Neural progenitor cell (in vitro differentiated cells): ENCODE data around the gene BIRC5. TPM values are rescaled to one million over a fixed set of nuclear protein-coding genes. Genes with fewer than 3 reads are reported as not detected.

Experiments
- DNase-seq: peaks from one replicate; pipeline ENCODE4 v3.0.0-alpha.2; 2016; ENCODE audit warnings: low spot score
- H2AFZ ChIP-seq: fragments of 200-600 bp; sonication (generic); replicated peaks from 2 replicates; pipeline ENCODE4 v1.6.1; 2016; ENCODE audit warnings: antibody characterized with exemption
- H3F3A ChIP-seq: fragments of 200-600 bp; sonication (generic); 2 replicates; pipeline ENCODE4 v1.6.1; 2016; ENCODE audit warnings: antibody characterized with exemption, low read depth
- H3K27ac ChIP-seq: fragments of 200-600 bp; sonication (generic); 2 replicates; pipeline ENCODE4 v1.5.1; 2016; ENCODE audit warnings: mild to moderate bottlenecking
- H3K27me3 ChIP-seq: fragments of 200-600 bp; sonication (generic); 2 replicates; pipeline ENCODE4 v1.6.1; 2016; ENCODE audit warnings: mild to moderate bottlenecking, moderate library complexity
- H3K36me3 ChIP-seq: fragments of 200-600 bp; sonication (generic); 2 replicates; pipeline ENCODE4 v1.5.1; 2016
- H3K4me1 ChIP-seq: fragments of 200-600 bp; sonication (generic); 2 replicates; pipeline ENCODE4 v1.6.1; 2016; ENCODE audit warnings: mixed run types
- H3K4me2 ChIP-seq: fragments of 200-600 bp; sonication (generic); 2 replicates; pipeline ENCODE4 v1.6.1; 2016
- H3K4me3 ChIP-seq: fragments of 200-600 bp; sonication (generic); 2 replicates; pipeline ENCODE4 v1.5.1; 2016
- H3K79me2 ChIP-seq: fragments of 200-600 bp; sonication (generic); 2 replicates; pipeline ENCODE4 v1.6.1; 2016; ENCODE audit warnings: low read depth
- H3K9ac ChIP-seq: fragments of 200-600 bp; sonication (generic); 2 replicates; pipeline ENCODE4 v1.6.1; 2016
- H3K9me3 ChIP-seq: fragments of 200-600 bp; sonication (generic); 2 replicates; pipeline ENCODE4 v1.5.1; 2016; ENCODE audit warnings: low read depth
- H4K20me1 ChIP-seq: fragments of 200-600 bp; sonication (generic); 2 replicates; pipeline ENCODE4 v1.6.1; 2016; ENCODE audit warnings: low read depth
- H3K27ac Mint-ChIP-seq: 3 replicates; pipeline ENCODE4 v1.8.0; 2021; ENCODE audit warnings: mixed read lengths
- H3K27me3 Mint-ChIP-seq: 2 replicates; pipeline ENCODE4 v1.8.0; 2022; ENCODE audit warnings: low read depth, mild to moderate bottlenecking, inconsistent platforms, moderate library complexity, mixed read lengths; ENCODE audit not compliant: insufficient read depth
- H3K36me3 Mint-ChIP-seq: 3 replicates; pipeline ENCODE4 v1.8.0; 2021; ENCODE audit warnings: mixed read lengths
- H3K4me1 Mint-ChIP-seq: 3 replicates; pipeline ENCODE4 v1.8.0; 2021; ENCODE audit warnings: mixed read lengths
- H3K4me3 Mint-ChIP-seq: 3 replicates; pipeline ENCODE4 v1.8.0; 2021; ENCODE audit warnings: mild to moderate bottlenecking, moderate library complexity, mixed read lengths
- H3K9me3 Mint-ChIP-seq: 3 replicates; pipeline ENCODE4 v1.8.0; 2020; ENCODE audit warnings: mixed read lengths
- CTCF ChIP-seq: fragments of 200-600 bp; sonication (generic); IDR thresholded peaks from 2 replicates; pipeline ENCODE4 v1.5.1; 2017; ENCODE audit warnings: antibody characterized with exemption, mild to moderate bottlenecking
- EZH2 ChIP-seq: fragments of 200-600 bp; sonication (generic); IDR thresholded peaks from 2 replicates; pipeline ENCODE4 v1.6.1; 2017; ENCODE audit warnings: antibody characterized with exemption, mild to moderate bottlenecking, moderate library complexity
- EZH2phosphoT487 ChIP-seq: fragments of 200-600 bp; sonication (generic); IDR thresholded peaks from 2 replicates; pipeline ENCODE4 v1.6.1; 2017; ENCODE audit warnings: antibody characterized with exemption
- total RNA-seq: library from RNA; depleted of rRNA; stranded (reverse); fragments of >200 nt; gene quantifications from 2 replicates; pipeline ENCODE4 v1.2.3, GENCODE V29; 2015; ENCODE audit warnings: low replicate concordance

Gene BIRC5
- total RNA-seq, 1 donor from 2014 or later = 144 TPM

DNA sequence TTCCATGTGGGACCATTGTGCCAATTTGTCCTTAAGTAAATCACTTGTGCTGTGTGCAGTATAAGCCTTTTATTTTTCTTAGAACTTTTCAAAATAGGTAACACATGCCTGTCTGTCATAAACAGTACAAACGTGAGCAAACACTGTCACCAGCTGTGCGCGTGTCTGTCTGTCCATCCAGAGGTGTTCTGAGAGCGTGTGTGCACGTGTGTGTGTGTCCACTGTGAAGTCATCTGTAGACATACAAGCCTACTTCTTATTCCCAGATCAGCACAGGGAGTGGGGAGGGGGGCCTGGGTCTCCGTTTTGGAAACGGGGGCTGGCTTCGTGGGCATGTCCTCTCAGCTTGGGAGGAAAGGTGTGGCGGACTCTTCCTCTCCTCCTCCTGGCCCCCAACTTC is 26.8 kb downstream of the BIRC5 start:
- H3K4me1 Mint-ChIP-seq = peaks cover 7% of the 10 kb centered on the region
- no peaks in the 10 kb centered on the region for H3K36me3 Mint-ChIP-seq
- no peak for DNase-seq
- Histone ChIP-seq H3K27ac (no peak overlapping the region), H3K4me3 (no peak overlapping the region), H3K27me3 (no peaks in the 10 kb centered on the region), H3K4me1 (no peaks in the 10 kb centered on the region), H3K9ac (no peak overlapping the region), H2AFZ (no peak overlapping the region), H4K20me1 (no peaks in the 10 kb centered on the region), H3F3A (no peaks in the 10 kb centered on the region), H3K36me3 (no peaks in the 10 kb centered on the region), H3K4me2 (no peak overlapping the region), H3K9me3 (peaks cover 6% of the 10 kb centered on the region), H3K79me2 (no peaks in the 10 kb centered on the region)
- peak overlapping the region; percentile 15 for H3K4me3 Mint-ChIP-seq
- H3K27me3 Mint-ChIP-seq = peaks cover 2% of the 10 kb centered on the region
- H3K9me3 Mint-ChIP-seq = peaks cover 5% of the 10 kb centered on the region
- TF ChIP-seq CTCF (no peak), EZH2phosphoT487 (no peak), EZH2 (no peak)
- H3K27ac Mint-ChIP-seq = peak overlapping the region; percentile 64

- Histone ChIP-seq H3K36me3 (no peaks in the 10 kb centered on the region), H2AFZ (no peak overlapping the region), H3K9me3 (peaks cover 6% of the 10 kb centered on the region), H4K20me1 (no peaks in the 10 kb centered on the region), H3K79me2 (no peaks in the 10 kb centered on the region), H3K9ac (no peak overlapping the region), H3K27me3 (no peaks in the 10 kb centered on the region), H3F3A (no peaks in the 10 kb centered on the region), H3K4me3 (no peak overlapping the region), H3K27ac (no peak overlapping the region), H3K4me1 (no peaks in the 10 kb centered on the region), H3K4me2 (no peak overlapping the region)
- H3K4me3 Mint-ChIP-seq = no peak overlapping the region
- no peaks in the 10 kb centered on the region for H3K36me3 Mint-ChIP-seq
- H3K4me1 Mint-ChIP-seq = peaks cover 7% of the 10 kb centered on the region
- no peak for TF ChIP-seq EZH2phosphoT487
- TF ChIP-seq CTCF = no peak
- no peak for TF ChIP-seq EZH2
- peaks cover 2% of the 10 kb centered on the region for H3K27me3 Mint-ChIP-seq
- H3K9me3 Mint-ChIP-seq = peaks cover 5% of the 10 kb centered on the region
- peak overlapping the region; percentile 67 for H3K27ac Mint-ChIP-seq
- no peak for DNase-seq
Measured at GRCh38 chr17:78241277-78242023, 27.4 kb downstream of the BIRC5 start.

DNA sequence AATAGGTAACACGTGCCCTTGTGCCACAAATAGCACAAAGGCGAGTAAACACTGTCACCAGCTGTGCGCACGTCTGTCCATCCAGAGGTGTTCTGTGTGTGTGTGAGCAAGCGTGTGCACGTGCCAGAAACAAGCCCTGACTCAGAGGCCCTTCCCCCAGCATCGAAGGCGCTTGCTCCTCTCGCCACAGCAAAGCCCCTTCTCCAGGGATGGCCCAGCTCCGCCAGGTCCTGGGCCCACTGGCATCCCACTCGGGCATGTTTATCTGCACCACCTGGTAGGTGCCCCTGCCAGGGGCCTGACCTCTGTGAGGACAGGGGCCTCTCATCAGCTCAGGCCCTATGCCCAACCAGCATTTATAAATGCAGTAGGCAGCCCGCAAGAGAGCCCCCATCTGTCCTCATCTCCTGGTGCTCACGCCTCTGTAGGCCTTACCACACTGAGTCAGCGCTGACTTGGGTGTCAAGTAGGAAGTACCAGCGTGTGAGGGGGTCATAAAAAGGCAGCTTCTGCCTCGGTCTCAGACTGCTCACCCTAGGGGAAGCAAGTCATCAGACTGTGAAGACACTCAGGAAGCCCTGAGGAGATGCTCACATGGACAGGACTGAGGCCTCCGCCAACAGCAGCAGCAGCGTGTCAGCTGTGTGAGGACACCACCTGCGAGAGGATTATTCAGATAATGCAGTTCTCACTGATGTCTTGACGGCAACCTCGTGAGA is 28.1 kb downstream of the BIRC5 start:
- Mint-ChIP-seq H3K36me3 (no peaks in the 10 kb centered on the region), H3K4me3 (no peak overlapping the region), H3K4me1 (peaks cover 7% of the 10 kb centered on the region), H3K27me3 (peaks cover 2% of the 10 kb centered on the region), H3K27ac (no peak overlapping the region), H3K9me3 (peaks cover 5% of the 10 kb centered on the region)
- Histone ChIP-seq H3F3A (no peaks in the 10 kb centered on the region), H3K36me3 (no peaks in the 10 kb centered on the region), H4K20me1 (no peaks in the 10 kb centered on the region), H3K79me2 (no peaks in the 10 kb centered on the region), H3K4me3 (no peak overlapping the region), H3K9ac (no peak overlapping the region), H3K27me3 (no peaks in the 10 kb centered on the region), H3K4me2 (no peak overlapping the region), H3K9me3 (peaks cover 6% of the 10 kb centered on the region), H2AFZ (no peak overlapping the region), H3K27ac (no peak overlapping the region), H3K4me1 (no peaks in the 10 kb centered on the region)
- TF ChIP-seq EZH2phosphoT487 = no peak
- TF ChIP-seq CTCF = no peak
- DNase-seq = no peak
